ENCODE data around the gene THOC1. TPM values are rescaled to one million over a fixed set of nuclear protein-coding genes. Genes with fewer than 3 reads are reported as not detected.

The THOC1 gene
- total and polyA plus RNA-seq, 2 of the 8 experiments (the other 6 are each of a cell fraction or from before 2014, with no cell fraction given): 19.1 to 66.4 TPM

DNA sequence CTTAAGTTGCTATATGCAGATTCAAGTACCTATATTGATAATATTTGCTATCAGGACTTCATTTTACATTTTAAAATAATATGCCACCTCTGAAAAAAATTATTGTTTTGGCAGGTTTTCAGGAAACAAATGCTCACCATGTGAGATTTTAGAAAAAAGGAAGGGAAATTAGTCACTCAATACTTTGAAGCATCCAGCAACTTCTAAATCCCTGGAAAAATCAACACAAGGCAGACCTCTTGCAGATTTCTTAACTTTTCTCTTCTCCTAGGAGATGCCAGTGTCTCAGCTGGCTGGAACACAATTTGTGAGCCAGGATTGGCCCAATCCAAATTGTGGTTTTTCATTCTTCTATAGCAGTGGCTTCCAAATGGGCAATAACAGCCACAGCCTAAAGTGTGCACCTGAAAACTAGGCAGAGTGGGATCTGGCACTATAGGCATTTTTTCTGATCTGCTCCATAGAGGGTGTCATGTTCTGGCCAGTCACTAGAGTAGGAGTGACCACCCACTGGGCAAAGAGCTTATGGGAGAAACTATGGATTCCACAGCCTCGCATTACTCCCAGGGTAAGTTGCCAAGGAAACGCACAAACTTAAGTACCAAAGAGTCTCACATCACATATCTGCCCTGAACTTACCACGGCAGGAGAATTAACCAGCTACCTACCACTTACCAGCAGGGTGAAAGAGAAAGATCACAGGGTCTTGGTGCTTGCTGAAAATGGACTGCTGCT is 28.1 kb upstream of the THOC1 start (continued):
- TF ChIP-seq, protein P1, sequence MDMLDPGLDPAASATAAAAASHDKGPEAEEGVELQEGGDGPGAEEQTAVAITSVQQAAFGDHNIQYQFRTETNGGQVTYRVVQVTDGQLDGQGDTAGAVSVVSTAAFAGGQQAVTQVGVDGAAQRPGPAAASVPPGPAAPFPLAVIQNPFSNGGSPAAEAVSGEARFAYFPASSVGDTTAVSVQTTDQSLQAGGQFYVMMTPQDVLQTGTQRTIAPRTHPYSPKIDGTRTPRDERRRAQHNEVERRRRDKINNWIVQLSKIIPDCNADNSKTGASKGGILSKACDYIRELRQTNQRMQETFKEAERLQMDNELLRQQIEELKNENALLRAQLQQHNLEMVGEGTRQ (IDR thresholded peaks at IDR 0.05; ENCODE audit: low read length): no peak
- TF ChIP-seq SAP30 (IDR thresholded peaks at IDR 0.05; ENCODE audit: insufficient read depth, insufficient replicate concordance, low read length): no peak

Data from H1 (cell line).